Astrocyte of the spinal cord (primary cell): ENCODE measurements around the gene LRRC58.
"Not testable (repeated sequence)": the region's sequence is repeated elsewhere in the genome, so short reads cannot be mapped to it uniquely, and the experiment has no call there.

Experiments used
- DNase-seq: peaks from one replicate; pipeline ENCODE4 v3.0.0; 2011; ENCODE audit warnings: low read depth, low spot score
- H3K4me3 ChIP-seq: 2 replicates; pipeline ENCODE4 v1.5.1; 2011; ENCODE audit warnings: low read depth, mild to moderate bottlenecking, low read length, moderate library complexity
- in situ Hi-C: cut with HindIII; loops from 2 replicates; pipeline ENCODE4 v1.10.0; 2017; ENCODE audit warnings: low sequenced_read_pairs
- TF ChIP-seq, protein P1 (sequence below): IDR thresholded peaks from 2 replicates; pipeline ENCODE4 v1.5.1; 2012; ENCODE audit warnings: low read depth, mild to moderate bottlenecking, low read length, inconsistent platforms

The LRRC58 gene

DNA sequence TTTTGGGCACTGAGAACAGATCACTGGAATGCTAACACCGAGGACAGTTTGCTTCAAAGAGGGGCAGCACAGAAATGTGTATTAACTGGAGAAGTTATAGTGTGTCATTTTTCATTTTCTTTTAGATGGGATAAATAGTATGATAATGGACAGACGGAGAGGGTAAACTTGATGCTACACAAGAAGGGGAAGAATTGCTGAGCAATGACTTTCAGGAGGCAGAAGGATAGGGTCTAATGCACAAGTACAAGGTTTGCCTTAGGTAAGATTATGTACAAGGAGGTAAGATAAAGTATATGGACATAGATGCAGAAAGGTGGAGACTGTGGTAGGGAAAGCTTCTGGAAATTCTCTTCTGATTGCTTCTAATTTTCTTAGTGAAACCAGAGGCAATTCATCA, 32.3 kb upstream of the LRRC58 start:
- TF ChIP-seq, protein P1, sequence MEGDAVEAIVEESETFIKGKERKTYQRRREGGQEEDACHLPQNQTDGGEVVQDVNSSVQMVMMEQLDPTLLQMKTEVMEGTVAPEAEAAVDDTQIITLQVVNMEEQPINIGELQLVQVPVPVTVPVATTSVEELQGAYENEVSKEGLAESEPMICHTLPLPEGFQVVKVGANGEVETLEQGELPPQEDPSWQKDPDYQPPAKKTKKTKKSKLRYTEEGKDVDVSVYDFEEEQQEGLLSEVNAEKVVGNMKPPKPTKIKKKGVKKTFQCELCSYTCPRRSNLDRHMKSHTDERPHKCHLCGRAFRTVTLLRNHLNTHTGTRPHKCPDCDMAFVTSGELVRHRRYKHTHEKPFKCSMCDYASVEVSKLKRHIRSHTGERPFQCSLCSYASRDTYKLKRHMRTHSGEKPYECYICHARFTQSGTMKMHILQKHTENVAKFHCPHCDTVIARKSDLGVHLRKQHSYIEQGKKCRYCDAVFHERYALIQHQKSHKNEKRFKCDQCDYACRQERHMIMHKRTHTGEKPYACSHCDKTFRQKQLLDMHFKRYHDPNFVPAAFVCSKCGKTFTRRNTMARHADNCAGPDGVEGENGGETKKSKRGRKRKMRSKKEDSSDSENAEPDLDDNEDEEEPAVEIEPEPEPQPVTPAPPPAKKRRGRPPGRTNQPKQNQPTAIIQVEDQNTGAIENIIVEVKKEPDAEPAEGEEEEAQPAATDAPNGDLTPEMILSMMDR, result no peak
- DNase-seq, result no peak
- in situ Hi-C loops, result no loop called here
- H3K4me3 ChIP-seq, result no peak overlapping the region

DNA sequence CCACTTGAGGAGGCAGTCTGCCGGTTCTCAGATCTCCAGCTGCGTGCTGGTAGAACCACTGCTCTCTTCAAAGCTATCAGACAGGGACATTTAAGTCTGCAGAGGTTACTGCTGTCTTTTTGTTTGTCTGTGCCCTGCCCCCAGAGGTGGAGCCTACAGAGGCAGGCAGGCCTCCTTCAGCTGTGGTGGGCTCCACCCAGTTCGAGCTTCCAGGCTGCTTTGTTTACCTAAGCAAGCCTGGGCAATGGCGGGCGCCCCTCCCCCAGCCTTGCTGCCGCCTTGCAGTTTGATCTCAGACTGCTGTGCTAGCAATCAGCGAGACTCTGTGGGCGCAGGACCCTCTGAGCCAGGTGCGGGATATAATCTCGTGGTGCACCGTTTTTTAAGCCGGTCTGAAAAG, 28.8 kb upstream of the LRRC58 start:
- DNase-seq, in situ Hi-C loops, H3K4me3 ChIP-seq: not testable (repeated sequence)

DNA sequence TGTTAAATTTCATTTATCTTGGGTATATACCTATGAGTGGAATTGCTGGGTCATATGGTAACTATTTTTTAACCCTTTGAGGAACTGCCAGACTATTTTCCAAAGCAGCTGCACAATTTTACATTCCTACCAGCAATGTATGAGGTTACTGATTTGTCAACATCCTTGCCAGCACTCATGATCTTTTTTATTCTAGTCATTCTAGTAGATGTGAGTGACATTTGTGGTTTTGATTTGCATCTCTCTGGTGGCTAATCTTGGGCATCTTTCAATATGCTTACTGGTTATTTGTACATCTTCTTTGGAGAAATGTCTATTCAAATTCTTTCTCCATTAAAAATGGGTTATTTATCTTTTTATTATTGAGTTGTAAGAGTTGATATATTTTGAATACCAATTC, 21.3 kb upstream of the LRRC58 start:
- TF ChIP-seq, protein P1, result no peak
- DNase-seq, result no peak
- in situ Hi-C loops, result no loop called here
- no peak overlapping the region for H3K4me3 ChIP-seq

DNA sequence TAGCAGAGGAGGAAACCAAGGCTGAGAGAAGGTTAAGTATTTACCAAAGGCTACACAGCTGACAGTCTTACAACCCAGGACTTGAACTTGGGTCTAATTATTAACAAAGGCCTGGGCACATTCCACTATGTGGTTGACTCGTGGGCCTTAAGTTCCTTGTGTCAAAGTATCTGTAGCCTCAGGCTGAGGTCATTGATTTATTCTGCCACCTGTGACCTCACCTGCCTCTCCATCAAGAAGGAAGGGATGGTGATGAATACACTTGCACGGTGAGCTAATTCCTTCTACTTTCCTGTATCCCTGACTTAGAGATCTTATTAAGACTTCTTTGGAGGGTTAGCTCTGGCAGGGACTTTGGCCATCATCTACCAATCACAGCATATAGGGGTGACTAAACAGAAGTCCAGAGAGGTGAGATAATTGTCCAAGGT, 19.9 kb upstream of the LRRC58 start:
- in situ Hi-C loops, result no loop called here
- TF ChIP-seq, protein P1, result no peak

DNA sequence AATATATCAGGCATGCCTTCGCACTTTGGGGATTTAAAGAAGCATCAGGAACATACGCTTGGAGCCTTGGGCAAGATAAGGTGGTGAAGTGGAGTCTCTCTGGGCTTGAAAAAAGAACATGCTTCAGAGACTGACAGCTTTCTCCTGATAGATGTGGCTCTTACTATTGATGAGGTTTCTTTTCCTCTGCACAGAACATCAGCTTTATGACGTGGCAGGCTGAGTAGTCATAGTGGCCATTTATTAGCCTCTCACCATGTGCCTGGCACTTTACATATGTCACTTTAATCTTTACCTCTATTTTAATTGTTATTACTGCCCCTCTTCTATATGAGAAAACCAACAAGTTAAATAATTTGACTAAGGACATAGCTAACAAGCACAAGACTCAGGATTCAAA, 19.0 kb upstream of the LRRC58 start:
- TF ChIP-seq, protein P1, result no peak
- no peak overlapping the region for H3K4me3 ChIP-seq
- no peak for DNase-seq
- in situ Hi-C loops, result no loop called here

More for the DNA sequence above, 19.9 kb upstream of the LRRC58 start:
- H3K4me3 ChIP-seq, result no peak overlapping the region
- no peak for DNase-seq

DNA sequence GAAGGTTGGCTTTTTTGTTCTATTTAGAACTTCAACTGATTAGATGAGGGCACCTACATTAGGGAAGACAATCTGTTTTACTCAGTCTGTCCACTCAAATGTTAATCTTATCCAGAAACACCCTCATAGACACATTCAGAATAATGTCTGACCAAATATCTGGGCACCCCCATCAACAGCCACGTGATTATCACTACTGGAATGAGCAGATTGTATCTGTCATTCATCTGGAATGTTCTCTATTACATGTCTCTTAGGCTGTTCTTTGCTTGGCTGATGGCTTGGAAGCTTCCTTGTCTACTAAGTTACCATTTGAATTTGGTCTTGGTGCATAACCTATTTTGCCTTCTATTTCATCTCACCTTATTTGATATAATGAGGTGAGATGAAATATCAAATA, 15.7 kb upstream of the LRRC58 start:
- TF ChIP-seq, protein P1, result no peak
- peak; percentile 8 for DNase-seq
- no peak overlapping the region for H3K4me3 ChIP-seq
- in situ Hi-C loops, result no loop called here

DNA sequence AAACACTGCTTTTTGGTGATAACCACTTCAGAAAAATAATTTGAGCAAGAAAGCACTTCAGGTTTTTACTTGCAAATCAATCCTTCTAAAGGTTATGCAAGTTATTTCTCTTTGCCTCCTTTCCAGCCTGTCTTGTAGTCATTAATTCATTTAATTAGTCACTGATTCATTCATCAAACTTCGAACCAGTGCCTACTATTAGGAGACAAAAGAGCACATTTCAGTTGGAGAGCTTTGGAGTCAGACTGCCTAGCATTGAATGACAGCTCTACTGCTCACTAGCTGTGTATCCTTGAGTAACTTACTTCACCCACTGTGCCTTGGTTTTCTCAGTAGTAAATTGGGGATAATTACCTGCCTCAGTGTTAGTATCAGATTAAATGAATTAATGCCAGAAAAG, 14.9 kb upstream of the LRRC58 start:
- DNase-seq, result no peak
- no peak overlapping the region for H3K4me3 ChIP-seq
- in situ Hi-C loops, result no loop called here
- TF ChIP-seq, protein P1, result no peak
